ENCODE results near the gene COMP.

DNA sequence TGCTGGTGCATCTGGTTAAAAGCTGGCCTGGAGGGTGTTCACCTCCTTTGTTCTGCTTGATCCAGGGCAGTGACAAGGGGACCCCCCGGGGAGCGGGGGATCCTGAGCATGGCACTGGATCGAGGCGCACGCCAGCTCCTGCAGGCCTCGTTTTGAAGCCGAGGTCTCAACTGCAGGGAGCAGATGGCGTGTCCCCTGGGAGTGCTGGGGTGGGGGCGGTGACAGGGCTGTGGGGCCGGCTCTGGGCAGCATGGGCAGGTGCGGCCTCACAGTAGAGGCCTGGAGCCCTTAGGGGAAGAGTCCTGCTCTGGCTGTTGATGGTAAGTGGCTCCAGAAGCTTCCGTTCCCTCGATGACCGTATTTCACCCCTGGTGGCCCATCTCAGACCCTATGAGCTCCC lies 55.8 kb downstream of the COMP start:
- TF ChIP-seq, protein P1, sequence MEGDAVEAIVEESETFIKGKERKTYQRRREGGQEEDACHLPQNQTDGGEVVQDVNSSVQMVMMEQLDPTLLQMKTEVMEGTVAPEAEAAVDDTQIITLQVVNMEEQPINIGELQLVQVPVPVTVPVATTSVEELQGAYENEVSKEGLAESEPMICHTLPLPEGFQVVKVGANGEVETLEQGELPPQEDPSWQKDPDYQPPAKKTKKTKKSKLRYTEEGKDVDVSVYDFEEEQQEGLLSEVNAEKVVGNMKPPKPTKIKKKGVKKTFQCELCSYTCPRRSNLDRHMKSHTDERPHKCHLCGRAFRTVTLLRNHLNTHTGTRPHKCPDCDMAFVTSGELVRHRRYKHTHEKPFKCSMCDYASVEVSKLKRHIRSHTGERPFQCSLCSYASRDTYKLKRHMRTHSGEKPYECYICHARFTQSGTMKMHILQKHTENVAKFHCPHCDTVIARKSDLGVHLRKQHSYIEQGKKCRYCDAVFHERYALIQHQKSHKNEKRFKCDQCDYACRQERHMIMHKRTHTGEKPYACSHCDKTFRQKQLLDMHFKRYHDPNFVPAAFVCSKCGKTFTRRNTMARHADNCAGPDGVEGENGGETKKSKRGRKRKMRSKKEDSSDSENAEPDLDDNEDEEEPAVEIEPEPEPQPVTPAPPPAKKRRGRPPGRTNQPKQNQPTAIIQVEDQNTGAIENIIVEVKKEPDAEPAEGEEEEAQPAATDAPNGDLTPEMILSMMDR (IDR thresholded peaks at IDR 0.05), result no peak
- TF ChIP-seq EZH2 (IDR thresholded peaks at IDR 0.05; ENCODE audit: borderline replicate concordance, insufficient read depth, low read depth, low read length, poor library complexity, severe bottlenecking), result no peak

All from B cell (primary cell).